GM20431 (cell line): Measurements from ENCODE around the gene MKRN1.
"Not testable (repeated sequence)": the region's sequence is repeated elsewhere in the genome, so short reads cannot be mapped to it uniquely, and the experiment has no call there.

Experiments used
- in situ Hi-C: fragments of 300-500 bp; cut with MseI, MboI; formaldehyde crosslinking; loops from one replicate; pipeline ENCODE4 v1.15.0; 2020; ENCODE audit warnings: low sequenced_read_pairs; ENCODE audit not compliant: unreplicated experiment

MKRN1 gene

DNA sequence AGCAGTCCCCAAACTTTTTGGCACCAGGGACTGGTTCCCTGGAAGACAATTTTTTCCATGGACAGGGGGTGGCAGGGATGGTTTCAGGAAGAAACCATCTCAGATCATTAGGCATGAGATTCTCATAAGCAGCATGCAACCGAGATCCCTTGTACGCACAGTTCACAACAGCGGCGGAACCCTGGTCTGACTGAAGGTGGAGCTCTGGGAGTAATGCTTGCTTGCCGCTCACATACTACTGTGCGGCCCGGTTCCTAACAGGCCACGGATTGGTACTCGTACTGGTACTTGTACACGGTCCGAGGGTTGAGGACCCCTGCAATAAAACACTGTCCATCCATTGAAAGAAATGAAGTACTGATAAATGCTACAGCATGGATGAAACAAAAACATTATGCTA is 32.8 kb downstream of the MKRN1 start:
- in situ Hi-C loops, result no loop called here

- in situ Hi-C loops, result no loop called here
These were observed 37.8 kb downstream of the MKRN1 start for GRCh38 chr7:140441519-140441918.

DNA sequence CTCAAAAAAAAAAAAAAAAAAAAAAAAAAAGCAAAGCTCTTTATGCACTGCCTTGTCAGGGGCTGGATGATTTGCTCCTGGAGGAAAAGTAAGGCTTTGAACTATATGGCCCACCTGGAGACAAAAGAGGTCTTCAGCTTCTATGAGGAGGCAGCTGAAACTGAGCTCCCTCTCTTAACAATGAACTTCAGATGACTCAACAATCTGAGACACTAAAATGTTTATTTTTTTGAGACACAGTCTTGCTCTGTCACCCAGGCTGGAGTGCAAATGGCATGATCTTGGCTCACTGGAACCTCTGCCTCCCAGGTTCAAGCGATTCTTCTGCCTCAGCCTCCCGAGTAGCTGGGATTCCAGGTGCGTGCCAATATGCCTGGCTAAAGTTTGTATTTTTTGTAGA is 38.7 kb downstream of the MKRN1 start:
- in situ Hi-C loops, result no loop called here

DNA sequence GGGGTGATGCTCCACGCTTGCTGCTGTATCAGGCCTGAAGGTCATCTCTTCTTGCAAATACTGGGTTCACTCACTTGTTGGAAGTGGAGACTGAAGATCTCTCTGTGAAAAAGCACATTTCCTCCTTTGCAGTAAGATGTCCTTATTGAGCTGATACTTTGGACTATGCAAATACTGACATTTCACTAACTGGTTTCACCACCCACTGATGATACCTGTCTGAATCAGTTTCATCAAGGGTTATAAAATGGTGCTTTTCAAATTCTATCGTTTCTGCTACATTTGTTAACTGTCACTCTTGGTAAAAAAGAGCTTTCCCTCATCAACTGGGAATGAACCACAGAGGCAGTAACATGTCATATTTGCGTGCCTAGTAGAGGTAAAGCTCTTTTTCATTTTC is 39.9 kb downstream of the MKRN1 start:
- in situ Hi-C loops, result no loop called here

DNA sequence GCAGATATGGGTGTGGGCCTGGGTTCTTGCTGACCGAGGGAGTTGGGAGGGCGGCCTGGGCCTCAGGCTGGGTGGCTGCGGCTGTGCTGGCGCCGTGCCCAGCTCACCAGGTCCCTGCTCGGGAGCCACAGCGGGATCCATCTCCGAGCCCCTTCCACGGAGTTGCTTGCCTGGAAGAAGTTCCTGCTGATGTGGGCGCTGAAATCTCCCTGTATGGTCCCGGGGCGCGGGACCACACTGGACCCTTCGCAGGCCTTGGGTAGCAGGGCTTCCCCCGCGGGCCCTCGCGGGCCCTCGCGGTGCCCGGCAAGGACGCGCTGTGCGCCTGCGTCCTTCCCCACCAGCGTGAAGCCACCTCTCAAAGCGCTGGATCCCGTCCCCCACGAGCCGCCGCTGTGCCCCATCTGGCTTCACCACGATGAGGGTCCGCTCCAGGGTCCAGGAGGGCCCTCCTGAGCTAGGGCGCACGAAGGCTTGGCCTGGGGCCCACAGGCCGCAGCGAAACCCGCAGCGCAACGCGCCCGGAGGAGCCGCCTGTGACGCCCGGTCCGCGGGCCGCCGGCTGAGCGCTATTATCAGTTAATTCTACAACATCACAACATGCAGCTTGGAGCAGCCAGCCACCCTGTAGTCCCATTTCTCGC is 43.9 kb downstream of the MKRN1 start:
- in situ Hi-C loops, result no loop called here

- in situ Hi-C loops, result no loop called here
These were observed 45.9 kb downstream of the MKRN1 start for GRCh38 chr7:140433396-140433795.

GRCh38 chr7:140426130-140426529 is 53.2 kb downstream of the MKRN1 start:
- in situ Hi-C loops, result no loop called here

- in situ Hi-C loops, result no loop called here
These were observed 53.6 kb downstream of the MKRN1 start for GRCh38 chr7:140425718-140426117.

GRCh38 chr7:140423501-140423900 is 55.8 kb downstream of the MKRN1 start:
- in situ Hi-C loops, result no loop called here

GRCh38 chr7:140421521-140421920 is 57.8 kb downstream of the MKRN1 start:
- in situ Hi-C loops, result no loop called here

DNA sequence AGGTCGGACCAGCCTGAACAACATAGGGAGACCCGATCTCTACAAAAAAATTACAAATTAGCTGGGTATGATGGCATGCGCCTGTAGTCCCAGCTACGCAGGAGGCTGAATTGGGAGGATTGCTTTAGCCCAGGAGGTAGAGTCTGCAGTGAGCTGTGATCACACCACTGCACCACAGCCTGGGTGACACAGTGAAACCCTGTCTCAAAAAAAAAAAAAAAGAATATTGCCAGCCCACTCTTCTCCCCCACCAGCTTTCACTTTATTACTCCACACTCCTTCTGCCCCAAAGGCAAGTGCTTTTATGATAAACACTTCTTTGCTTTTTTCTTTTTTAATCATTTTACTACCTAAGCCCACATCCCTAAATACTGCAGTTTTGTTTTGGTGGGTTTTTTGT is 60.7 kb downstream of the MKRN1 start:
- in situ Hi-C loops, result no loop called here

GRCh38 chr7:140418156-140418472 is 61.2 kb downstream of the MKRN1 start:
- in situ Hi-C loops, result not testable (repeated sequence)

DNA sequence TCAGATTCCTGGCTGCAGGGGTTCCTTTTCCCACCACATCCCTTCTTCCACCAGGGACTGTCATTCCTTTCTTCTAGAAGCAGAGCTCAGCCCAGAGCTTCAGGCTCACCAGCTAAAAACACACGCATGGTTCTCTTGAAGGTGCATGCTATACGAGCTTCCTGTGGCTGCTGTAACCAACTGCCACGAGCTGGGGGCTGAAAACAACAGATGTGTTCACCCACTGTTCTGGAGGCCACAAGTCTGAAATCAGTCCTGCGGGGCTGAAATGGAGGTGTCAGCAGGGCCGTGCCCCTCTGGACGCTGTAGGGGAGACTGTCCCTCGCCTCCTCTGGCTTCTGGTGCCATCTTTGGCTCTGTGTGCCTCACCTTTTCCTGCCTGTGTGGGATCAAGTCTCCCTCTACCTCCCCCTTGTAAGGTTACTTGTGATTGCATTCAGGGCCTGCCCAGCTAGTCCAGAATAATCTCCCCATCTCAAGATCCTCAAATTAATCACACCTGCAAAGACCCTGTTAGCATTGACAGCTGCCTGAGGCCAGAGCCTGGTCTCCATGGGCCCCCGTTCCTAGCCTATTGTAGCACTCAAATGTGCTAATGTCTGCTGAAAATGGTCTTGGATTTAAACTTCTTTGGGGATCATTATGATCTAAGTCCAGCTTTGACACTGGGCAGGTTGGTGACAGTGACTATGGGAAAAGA is 61.7 kb downstream of the MKRN1 start:
- in situ Hi-C loops, result no loop called here

- in situ Hi-C loops, result no loop called here
These were observed 62.7 kb downstream of the MKRN1 start for GRCh38 chr7:140416560-140416959.

DNA sequence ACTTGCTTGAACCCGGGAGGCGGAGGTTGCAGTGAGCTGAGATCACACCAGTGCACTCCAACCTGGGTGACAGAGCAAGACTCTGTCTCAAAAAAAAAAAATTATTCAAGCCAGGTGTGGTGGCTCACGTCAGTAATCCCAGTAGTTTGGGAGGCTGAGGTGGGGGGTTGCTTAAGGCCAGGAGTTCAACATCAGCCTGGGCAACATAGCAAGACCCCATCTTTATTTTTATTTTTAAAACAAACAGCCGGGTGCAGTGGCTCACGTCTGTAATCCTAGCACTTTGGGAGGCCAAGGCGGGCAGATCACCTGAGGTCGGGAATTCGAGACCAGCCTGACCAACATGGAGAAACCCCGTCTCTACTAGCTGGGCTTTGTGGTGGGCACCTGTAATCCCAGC is 63.5 kb downstream of the MKRN1 start:
- in situ Hi-C loops, result not testable (repeated sequence)

DNA sequence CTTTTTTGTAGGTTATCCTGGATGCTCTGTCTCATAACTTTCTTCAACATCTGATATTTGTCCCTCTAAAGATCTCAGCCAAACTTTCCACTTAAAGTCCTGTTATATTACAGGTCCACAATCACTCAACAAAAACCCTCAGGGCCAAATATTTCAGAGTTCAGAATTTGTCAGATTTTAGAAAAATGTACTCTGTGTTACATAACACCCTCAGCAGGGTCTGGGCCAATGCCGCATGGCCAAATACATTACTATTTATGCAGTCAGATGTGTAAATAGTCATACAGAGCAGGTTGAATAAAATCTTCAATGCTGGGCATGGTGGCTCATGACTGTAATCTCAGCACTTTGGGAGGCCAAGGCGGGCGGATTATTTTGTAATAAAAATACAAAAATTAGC is 63.9 kb downstream of the MKRN1 start:
- in situ Hi-C loops, result no loop called here

DNA sequence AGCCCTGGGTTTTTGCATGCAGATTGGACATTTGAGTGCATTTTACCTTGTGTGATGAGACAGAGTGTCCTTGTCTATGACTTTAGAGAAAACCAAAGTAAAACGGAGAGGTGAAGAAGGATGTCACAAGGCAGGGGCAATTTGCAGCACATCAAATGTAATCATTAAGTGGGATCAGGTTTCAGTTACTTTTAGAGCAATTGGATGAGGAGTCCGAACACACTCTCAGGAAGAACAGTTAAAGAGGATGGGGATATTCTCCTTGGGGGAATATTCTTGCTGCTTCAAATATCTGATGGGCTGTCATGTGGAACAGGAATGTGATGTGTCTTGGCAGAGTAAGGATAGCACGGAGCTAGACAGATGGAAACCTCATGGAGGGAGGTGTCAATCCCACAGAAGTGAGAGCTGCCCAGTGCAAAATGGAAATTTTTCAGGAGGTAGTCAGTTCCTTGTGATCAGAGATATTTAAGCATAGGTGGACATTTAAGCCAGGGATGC is 74.7 kb downstream of the MKRN1 start:
- in situ Hi-C loops, result no loop called here

DNA sequence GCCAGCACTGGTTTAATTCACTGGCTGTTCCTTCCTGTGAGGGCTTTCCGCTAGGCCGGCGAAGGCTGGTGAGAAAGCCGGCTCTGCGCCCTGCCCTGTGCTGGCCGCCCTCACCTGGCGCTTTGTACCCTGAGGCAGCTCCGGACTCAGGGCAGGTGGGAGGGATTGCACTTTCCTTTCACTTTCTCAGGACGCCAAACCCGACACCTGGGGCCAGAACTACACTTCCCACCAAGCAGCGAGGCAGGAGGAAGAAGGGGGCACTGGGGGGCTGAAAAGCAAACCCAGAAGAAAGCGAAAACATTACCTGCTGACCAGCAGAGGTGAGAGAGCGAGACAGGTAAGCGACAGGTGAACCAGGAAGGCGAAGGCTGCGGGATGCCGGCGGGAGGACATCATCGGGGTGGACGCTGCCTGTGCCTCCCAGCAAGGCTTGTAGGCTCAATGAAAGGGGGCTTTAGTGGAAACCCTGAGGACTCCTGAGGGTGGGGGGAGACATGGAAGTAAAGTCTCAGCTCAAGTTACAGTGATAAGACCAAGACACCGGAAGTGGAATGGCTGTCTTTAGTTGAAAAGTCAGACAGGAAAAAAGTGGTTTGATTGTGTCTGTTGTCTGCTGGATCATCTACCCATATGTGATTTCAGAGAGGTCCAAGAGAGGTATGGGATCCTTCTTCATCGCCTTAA is 75.3 kb downstream of the MKRN1 start, which contains the start of gene RAB19:
Gene RAB19, plus strand, starts transcription at position 181 of the 687 bp plus-strand sequence. CDS start 3,589 bp downstream, outside the sequence.
- in situ Hi-C loops, result no loop called here
